SK-N-SH (cell line): ENCODE data around the gene TRIM68. TPM values are rescaled to one million over a fixed set of nuclear protein-coding genes. Genes with fewer than 3 reads are reported as not detected.

Source experiments
- CTCF ChIA-PET: fragments of 300-600, 350-600 bp; formaldehyde crosslinking; extraction: SDS; loops from one replicate; lab custom pipeline; 2021; lab: Yijun Ruan, JAX
- POLR2A ChIA-PET: fragments of 350-600 bp; sonication (Branson Sonifier 250); formaldehyde crosslinking; extraction: SDS; loops from one replicate; lab custom pipeline; 2020; ENCODE audit warnings: antibody characterized with exemption, inconsistent platforms; lab: Yijun Ruan, JAX
- DNase-seq: peaks from one replicate; pipeline ENCODE4 v3.0.0; 2012
- H2AFZ ChIP-seq: fragments of 200-600 bp; sonication (generic); 2 replicates; pipeline ENCODE4 v1.8.1; 2016; ENCODE audit warnings: antibody characterized with exemption, mild to moderate bottlenecking, low read depth
- H3F3A ChIP-seq: fragments of 200-600 bp; sonication (generic); replicated peaks from 2 replicates; pipeline ENCODE3; 2016; ENCODE audit warnings: antibody characterized with exemption, mild to moderate bottlenecking; ENCODE audit not compliant: insufficient read depth
- H3K27ac ChIP-seq, 2 experiments: fragments of 200-500 bp in 1 of 2; fragments of 200-600 bp in 1 of 2; sonication (Bioruptor generic) in 1 of 2; sonication (generic), shearing (Covaris generic) in 1 of 2; 2 replicates each; pipeline versions ENCODE4 v1.5.1 to v1.6.1; 2014 to 2016; ENCODE audit warnings: low read depth in 2 of 2, inconsistent platforms in 1 of 2, low read length in 1 of 2, mild to moderate bottlenecking in 1 of 2, mixed read lengths in 1 of 2
- H3K27me3 ChIP-seq: fragments of 200-600 bp; sonication (generic), shearing (Covaris generic); 2 replicates; pipeline ENCODE4 v1.6.1; 2016; ENCODE audit warnings: mixed run types; ENCODE audit not compliant: insufficient read depth
- H3K36me3 ChIP-seq, 2 experiments: fragments of 200-500 bp in 1 of 2; fragments of 200-600 bp in 1 of 2; sonication (Bioruptor generic) in 1 of 2; sonication (generic) in 1 of 2; replicated peaks in 1 of 2; 2 replicates each; pipeline versions ENCODE3 to v1.5.1; 2014 to 2016; ENCODE audit warnings: low read length in 1 of 2, mild to moderate bottlenecking in 1 of 2; ENCODE audit not compliant: insufficient read depth in 2 of 2, control insufficient read depth in 1 of 2
- H3K4me1 ChIP-seq, 2 experiments: fragments of 200-500 bp in 1 of 2; fragments of 200-600 bp in 1 of 2; sonication (Bioruptor generic) in 1 of 2; sonication (generic), shearing (Covaris generic) in 1 of 2; 2 replicates each; pipeline versions ENCODE4 v1.5.1 to v1.6.1; 2014 to 2016; ENCODE audit warnings: low read depth in 1 of 2, low read length in 1 of 2, mixed run types in 1 of 2; ENCODE audit not compliant: insufficient read depth in 2 of 2, control insufficient read depth in 1 of 2
- H3K4me2 ChIP-seq: fragments of 200-600 bp; sonication (generic), shearing (Covaris generic); 2 replicates; pipeline ENCODE4 v1.6.1; 2017; ENCODE audit warnings: mixed run types
- H3K4me3 ChIP-seq, 2 experiments: fragments of 200-500 bp in 1 of 2; fragments of 200-600 bp in 1 of 2; sonication (Bioruptor generic) in 1 of 2; sonication (generic), shearing (Covaris generic) in 1 of 2; 2 replicates each; pipeline versions ENCODE4 v1.5.1 to v1.8.1; 2014 to 2016; ENCODE audit warnings: low read depth in 2 of 2, inconsistent platforms in 1 of 2, low read length in 1 of 2, mild to moderate bottlenecking in 1 of 2, mixed read lengths in 1 of 2, moderate library complexity in 1 of 2
- H3K79me2 ChIP-seq: fragments of 200-600 bp; sonication (generic); 2 replicates; pipeline ENCODE4 v1.8.1; 2017; ENCODE audit warnings: mild to moderate bottlenecking; ENCODE audit not compliant: insufficient read depth
- H3K9ac ChIP-seq: fragments of 200-600 bp; sonication (generic); 2 replicates; pipeline ENCODE4 v1.6.1; 2017; ENCODE audit warnings: mixed run types
- H3K9me2 ChIP-seq: fragments of 200-600 bp; sonication (generic); 2 replicates; pipeline ENCODE4 v1.6.1; 2017; ENCODE audit warnings: mixed run types
- H3K9me3 ChIP-seq: fragments of 200-600 bp; sonication (generic); 2 replicates; pipeline ENCODE4 v1.6.1; 2017; ENCODE audit warnings: mixed run types, mild to moderate bottlenecking, moderate library complexity
- H4K20me1 ChIP-seq: fragments of 200-600 bp; sonication (generic); 2 replicates; pipeline ENCODE4 v1.6.1; 2017; ENCODE audit warnings: mild to moderate bottlenecking, mixed run types; ENCODE audit not compliant: insufficient read depth
- ELF1 ChIP-seq: IDR thresholded peaks from 2 replicates; pipeline ENCODE4 v1.4.0; 2012
- EP300 ChIP-seq, 2 experiments: IDR thresholded peaks; 2 replicates each; pipeline versions ENCODE4 v1.4.0 to v1.6.1; 2012; ENCODE audit warnings: borderline replicate concordance in 1 of 2, low read depth in 1 of 2, low read length in 1 of 2
- FOSL2 ChIP-seq: IDR thresholded peaks from 2 replicates; pipeline ENCODE4 v1.4.0; 2012; ENCODE audit warnings: low read depth, mild to moderate bottlenecking, moderate library complexity, borderline replicate concordance
- FOXJ3 ChIP-seq: sonication (generic); formaldehyde crosslinking; IDR thresholded peaks from 2 replicates; pipeline ENCODE4 v1.5.1; 2020; ENCODE audit warnings: mild to moderate bottlenecking, missing genetic modification reagents
- MEF2A ChIP-seq: IDR thresholded peaks from 2 replicates; pipeline ENCODE4 v1.4.0; 2012; ENCODE audit warnings: low read depth, borderline replicate concordance
- MXI1 ChIP-seq: IDR thresholded peaks from 2 replicates; pipeline ENCODE4 v1.6.1; 2012; ENCODE audit warnings: mild to moderate bottlenecking, low read depth, low read length, improper control_type of control experiment
- NFIC ChIP-seq: IDR thresholded peaks from 2 replicates; pipeline ENCODE4 v1.4.0; 2012; ENCODE audit warnings: borderline replicate concordance
- RCOR1 ChIP-seq: fragments of 150-350 bp; IDR thresholded peaks from 2 replicates; pipeline ENCODE4 v1.6.1; 2017; ENCODE audit warnings: antibody characterized with exemption, low read length
- RXRA ChIP-seq: IDR thresholded peaks from 2 replicates; pipeline ENCODE4 v1.4.0; 2012; ENCODE audit warnings: low read depth, mild to moderate bottlenecking, borderline replicate concordance
- SIN3A ChIP-seq: IDR thresholded peaks from 2 replicates; pipeline ENCODE4 v1.6.1; 2012; ENCODE audit warnings: low read depth, mild to moderate bottlenecking, low read length, moderate library complexity, borderline replicate concordance
- SMC3 ChIP-seq: IDR thresholded peaks from 2 replicates; pipeline ENCODE4 v1.6.1; 2012; ENCODE audit warnings: low read depth, low read length, improper control_type of control experiment
- TCF12 ChIP-seq: IDR thresholded peaks from 2 replicates; pipeline ENCODE4 v1.4.0; 2012
- WGBS: methylation state at CpG from one replicate; pipeline ENCODE4 v1.1.6; 2017; ENCODE audit warnings: low lambda C conversion rate; 5-methylcytosine and 5-hydroxymethylcytosine counted together
- polyA plus RNA-seq, 3 experiments: library from polyadenylated mRNA; depleted of rRNA; stranded (reverse); fragments of >200 nt; gene quantifications; 2 replicates each; pipeline ENCODE4 v1.2.3, GENCODE V29; 2012
- TF ChIP-seq, protein P1 (sequence below): fragments of 150-350 bp; IDR thresholded peaks from 2 replicates; pipeline ENCODE4 v1.6.1; 2016; ENCODE audit warnings: mild to moderate bottlenecking, low read depth, low read length
- TF ChIP-seq, protein P2 (sequence below): IDR thresholded peaks from 2 replicates; pipeline ENCODE4 v1.6.1; 2012; ENCODE audit warnings: mild to moderate bottlenecking, low read depth, low read length, moderate library complexity
- TF ChIP-seq, protein P3 (sequence below): fragments of 150-350 bp; IDR thresholded peaks from 2 replicates; pipeline ENCODE4 v1.6.1; 2017; ENCODE audit warnings: antibody characterized with exemption, low read length, low read depth, borderline replicate concordance

The TRIM68 gene
- polyA plus RNA-seq, 1 of the 3 experiments (the other 2 are of a cell fraction), result 4.9 TPM

DNA sequence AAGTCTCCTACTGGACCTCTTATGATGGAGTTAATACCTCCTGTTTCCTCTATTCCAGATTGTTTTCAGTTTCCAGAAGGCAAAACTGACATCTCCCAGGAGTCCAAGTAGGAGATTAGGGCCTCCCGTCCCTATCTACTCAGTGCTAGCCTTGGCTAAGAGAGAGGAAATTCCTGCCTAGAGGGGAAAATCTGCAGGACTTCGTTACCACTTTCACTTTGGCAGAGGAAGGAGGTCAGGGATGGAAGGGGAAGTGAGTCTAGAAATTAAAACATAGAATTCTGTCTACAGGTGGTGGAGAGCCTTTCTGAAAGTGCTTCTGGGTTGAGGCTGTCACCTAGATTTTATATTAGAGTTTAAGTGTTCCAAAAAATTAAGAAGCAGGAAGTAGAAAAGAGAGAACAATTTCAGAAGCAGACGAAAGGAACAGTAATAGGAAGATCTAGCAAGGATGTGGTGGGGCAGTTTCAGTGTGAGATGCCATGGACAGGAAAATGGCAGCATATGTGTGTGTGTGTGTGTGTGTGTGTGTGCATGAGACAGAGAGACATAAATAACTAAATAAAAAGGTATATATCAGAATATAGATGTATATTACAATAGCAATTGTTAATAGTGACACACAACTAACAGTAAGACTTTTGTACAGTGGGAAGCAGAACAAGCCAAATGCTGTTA, 2.4 kb upstream of the TRIM68 start:
- Histone ChIP-seq H3F3A (no peaks in the 10 kb centered on the region), H3K9ac (no peak overlapping the region), H3K79me2 (no peaks in the 10 kb centered on the region; the same call in 1 of the 2 replicates), H3K4me1 (peaks cover 0 to 10% of the 10 kb centered on the region in 2 experiments; a peak in 3 of 4 replicates), H3K9me2 (no peaks in the 10 kb centered on the region), H3K27me3 (no peaks in the 10 kb centered on the region), H4K20me1 (no peaks in the 10 kb centered on the region), H2AFZ (peak overlapping the region; percentile 62), H3K4me3 (peak overlapping the region in 1 of 2 experiments; percentile 34; a peak in 1 of 4 replicates), H3K36me3 (peaks cover 0 to 7% of the 10 kb centered on the region in 2 experiments), H3K9me3 (no peaks in the 10 kb centered on the region)
- 15% methylated on average over 3 of the region's 3 CpGs for WGBS
- no peak for DNase-seq
- ChIA-PET POLR2A (no interaction called here), CTCF (interaction anchor here (1.2 kb wide), 1 partner anchor 26 kb away, joined by 4 read pairs; the partner anchor contains the start of gene OR51D1)
- TF ChIP-seq FOSL2 (no peak), RXRA (no peak), NFIC (no peak), MEF2A (no peak), SMC3 (no peak), FOXJ3 (no peak), MXI1 (no peak), ELF1 (no peak), TCF12 (no peak), EP300 (IDR thresholded peaks at IDR 0.05; ENCODE audit: borderline replicate concordance in 1 of 2, low read depth in 1 of 2, low read length in 1 of 2) (no peak), RCOR1 (no peak), SIN3A (no peak)
- TF ChIP-seq, protein P1, sequence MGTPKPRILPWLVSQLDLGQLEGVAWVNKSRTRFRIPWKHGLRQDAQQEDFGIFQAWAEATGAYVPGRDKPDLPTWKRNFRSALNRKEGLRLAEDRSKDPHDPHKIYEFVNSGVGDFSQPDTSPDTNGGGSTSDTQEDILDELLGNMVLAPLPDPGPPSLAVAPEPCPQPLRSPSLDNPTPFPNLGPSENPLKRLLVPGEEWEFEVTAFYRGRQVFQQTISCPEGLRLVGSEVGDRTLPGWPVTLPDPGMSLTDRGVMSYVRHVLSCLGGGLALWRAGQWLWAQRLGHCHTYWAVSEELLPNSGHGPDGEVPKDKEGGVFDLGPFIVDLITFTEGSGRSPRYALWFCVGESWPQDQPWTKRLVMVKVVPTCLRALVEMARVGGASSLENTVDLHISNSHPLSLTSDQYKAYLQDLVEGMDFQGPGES, result no peak
- TF ChIP-seq, protein P2, sequence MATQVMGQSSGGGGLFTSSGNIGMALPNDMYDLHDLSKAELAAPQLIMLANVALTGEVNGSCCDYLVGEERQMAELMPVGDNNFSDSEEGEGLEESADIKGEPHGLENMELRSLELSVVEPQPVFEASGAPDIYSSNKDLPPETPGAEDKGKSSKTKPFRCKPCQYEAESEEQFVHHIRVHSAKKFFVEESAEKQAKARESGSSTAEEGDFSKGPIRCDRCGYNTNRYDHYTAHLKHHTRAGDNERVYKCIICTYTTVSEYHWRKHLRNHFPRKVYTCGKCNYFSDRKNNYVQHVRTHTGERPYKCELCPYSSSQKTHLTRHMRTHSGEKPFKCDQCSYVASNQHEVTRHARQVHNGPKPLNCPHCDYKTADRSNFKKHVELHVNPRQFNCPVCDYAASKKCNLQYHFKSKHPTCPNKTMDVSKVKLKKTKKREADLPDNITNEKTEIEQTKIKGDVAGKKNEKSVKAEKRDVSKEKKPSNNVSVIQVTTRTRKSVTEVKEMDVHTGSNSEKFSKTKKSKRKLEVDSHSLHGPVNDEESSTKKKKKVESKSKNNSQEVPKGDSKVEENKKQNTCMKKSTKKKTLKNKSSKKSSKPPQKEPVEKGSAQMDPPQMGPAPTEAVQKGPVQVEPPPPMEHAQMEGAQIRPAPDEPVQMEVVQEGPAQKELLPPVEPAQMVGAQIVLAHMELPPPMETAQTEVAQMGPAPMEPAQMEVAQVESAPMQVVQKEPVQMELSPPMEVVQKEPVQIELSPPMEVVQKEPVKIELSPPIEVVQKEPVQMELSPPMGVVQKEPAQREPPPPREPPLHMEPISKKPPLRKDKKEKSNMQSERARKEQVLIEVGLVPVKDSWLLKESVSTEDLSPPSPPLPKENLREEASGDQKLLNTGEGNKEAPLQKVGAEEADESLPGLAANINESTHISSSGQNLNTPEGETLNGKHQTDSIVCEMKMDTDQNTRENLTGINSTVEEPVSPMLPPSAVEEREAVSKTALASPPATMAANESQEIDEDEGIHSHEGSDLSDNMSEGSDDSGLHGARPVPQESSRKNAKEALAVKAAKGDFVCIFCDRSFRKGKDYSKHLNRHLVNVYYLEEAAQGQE, result no peak
- TF ChIP-seq, protein P3, sequence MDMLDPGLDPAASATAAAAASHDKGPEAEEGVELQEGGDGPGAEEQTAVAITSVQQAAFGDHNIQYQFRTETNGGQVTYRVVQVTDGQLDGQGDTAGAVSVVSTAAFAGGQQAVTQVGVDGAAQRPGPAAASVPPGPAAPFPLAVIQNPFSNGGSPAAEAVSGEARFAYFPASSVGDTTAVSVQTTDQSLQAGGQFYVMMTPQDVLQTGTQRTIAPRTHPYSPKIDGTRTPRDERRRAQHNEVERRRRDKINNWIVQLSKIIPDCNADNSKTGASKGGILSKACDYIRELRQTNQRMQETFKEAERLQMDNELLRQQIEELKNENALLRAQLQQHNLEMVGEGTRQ, result no peak
- TF ChIP-seq, all 33 proteins: peak for 0
- peak overlapping the region; percentile 60 for H3K4me2 ChIP-seq
- no peak overlapping the region for H3K27ac ChIP-seq
